Measurements from ENCODE around the gene NDST3. TPM values are rescaled to one million over a fixed set of nuclear protein-coding genes. Genes with fewer than 3 reads are reported as not detected.

The NDST3 gene
- total and polyA plus RNA-seq, 2 donors from 2014 or later = 0.09 to 0.22 TPM

- Histone ChIP-seq H3K36me3 (ENCODE audit: control insufficient read depth in 2 of 3, insufficient read depth in 3 of 3, low read length in 3 of 3) (no peaks in the 10 kb centered on the region), H3K27ac (ENCODE audit: low read depth in 2 of 2, low read length in 2 of 2) (no peak overlapping the region), H3K27me3 (ENCODE audit: control insufficient read depth, insufficient read depth, low read length) (no peaks in the 10 kb centered on the region), H3K4me1 (ENCODE audit: control insufficient read depth in 2 of 3, insufficient read depth in 2 of 3, low read depth in 1 of 3, low read length in 3 of 3) (no peaks in the 10 kb centered on the region), H3K4me3 (ENCODE audit: low read length in 3 of 3) (no peak overlapping the region), H3K9ac (ENCODE audit: low read length in 3 of 3) (no peak overlapping the region), H3K9me3 (ENCODE audit: control insufficient read depth in 2 of 3, insufficient read depth in 1 of 3, low read length in 3 of 3) (no peaks in the 10 kb centered on the region)
- FAIRE-seq (no peak), DNase-seq (no peak)
- intact Hi-C loops (cut with DNase I) = no loop called here
- TF ChIP-seq, protein P1, sequence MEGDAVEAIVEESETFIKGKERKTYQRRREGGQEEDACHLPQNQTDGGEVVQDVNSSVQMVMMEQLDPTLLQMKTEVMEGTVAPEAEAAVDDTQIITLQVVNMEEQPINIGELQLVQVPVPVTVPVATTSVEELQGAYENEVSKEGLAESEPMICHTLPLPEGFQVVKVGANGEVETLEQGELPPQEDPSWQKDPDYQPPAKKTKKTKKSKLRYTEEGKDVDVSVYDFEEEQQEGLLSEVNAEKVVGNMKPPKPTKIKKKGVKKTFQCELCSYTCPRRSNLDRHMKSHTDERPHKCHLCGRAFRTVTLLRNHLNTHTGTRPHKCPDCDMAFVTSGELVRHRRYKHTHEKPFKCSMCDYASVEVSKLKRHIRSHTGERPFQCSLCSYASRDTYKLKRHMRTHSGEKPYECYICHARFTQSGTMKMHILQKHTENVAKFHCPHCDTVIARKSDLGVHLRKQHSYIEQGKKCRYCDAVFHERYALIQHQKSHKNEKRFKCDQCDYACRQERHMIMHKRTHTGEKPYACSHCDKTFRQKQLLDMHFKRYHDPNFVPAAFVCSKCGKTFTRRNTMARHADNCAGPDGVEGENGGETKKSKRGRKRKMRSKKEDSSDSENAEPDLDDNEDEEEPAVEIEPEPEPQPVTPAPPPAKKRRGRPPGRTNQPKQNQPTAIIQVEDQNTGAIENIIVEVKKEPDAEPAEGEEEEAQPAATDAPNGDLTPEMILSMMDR (IDR thresholded peaks at IDR 0.05; ENCODE audit: borderline replicate concordance, extremely low read depth, insufficient read depth) = no peak
Observed at GRCh38 chr4:118180776-118181175, 146.5 kb downstream of the NDST3 start.

- H3K4me1 ChIP-seq (ENCODE audit: control insufficient read depth in 2 of 3, insufficient read depth in 2 of 3, low read depth in 1 of 3, low read length in 3 of 3) = no peaks in the 10 kb centered on the region
- no peak overlapping the region for H3K4me3 ChIP-seq (ENCODE audit: low read length in 3 of 3)
- no peak for DNase-seq
- no peak for FAIRE-seq
- intact Hi-C loops (cut with DNase I) = no loop called here
- no peaks in the 10 kb centered on the region for H3K9me3 ChIP-seq (ENCODE audit: control insufficient read depth in 2 of 3, insufficient read depth in 1 of 3, low read length in 3 of 3)
- TF ChIP-seq, protein P1 (IDR thresholded peaks at IDR 0.05; ENCODE audit: borderline replicate concordance, extremely low read depth, insufficient read depth) = no peak
- H3K27me3 ChIP-seq (ENCODE audit: control insufficient read depth, insufficient read depth, low read length) = no peaks in the 10 kb centered on the region
- H3K27ac ChIP-seq (ENCODE audit: low read depth in 2 of 2, low read length in 2 of 2) = no peak overlapping the region
- H3K36me3 ChIP-seq (ENCODE audit: control insufficient read depth in 2 of 3, insufficient read depth in 3 of 3, low read length in 3 of 3) = no peaks in the 10 kb centered on the region
- H3K9ac ChIP-seq (ENCODE audit: low read length in 3 of 3) = no peak overlapping the region
Observed at GRCh38 chr4:118190903-118191302, 156.6 kb downstream of the NDST3 start.

- intact Hi-C loops (cut with DNase I) = no loop called here
- no peak for DNase-seq
- no peak overlapping the region for H3K9ac ChIP-seq (ENCODE audit: low read length in 3 of 3)
- no peak overlapping the region for H3K27ac ChIP-seq (ENCODE audit: low read depth in 2 of 2, low read length in 2 of 2)
- no peak overlapping the region for H3K4me3 ChIP-seq (ENCODE audit: low read length in 3 of 3)
- TF ChIP-seq, protein P1 (IDR thresholded peaks at IDR 0.05; ENCODE audit: borderline replicate concordance, extremely low read depth, insufficient read depth) = no peak
- no peak for FAIRE-seq
- no peaks in the 10 kb centered on the region for H3K27me3 ChIP-seq (ENCODE audit: control insufficient read depth, insufficient read depth, low read length)
- H3K9me3 ChIP-seq (ENCODE audit: control insufficient read depth in 2 of 3, insufficient read depth in 1 of 3, low read length in 3 of 3) = no peaks in the 10 kb centered on the region
- no peaks in the 10 kb centered on the region for H3K4me1 ChIP-seq (ENCODE audit: control insufficient read depth in 2 of 3, insufficient read depth in 2 of 3, low read depth in 1 of 3, low read length in 3 of 3)
- H3K36me3 ChIP-seq (ENCODE audit: control insufficient read depth in 2 of 3, insufficient read depth in 3 of 3, low read length in 3 of 3) = no peaks in the 10 kb centered on the region
Observed at GRCh38 chr4:118193421-118193820, 159.1 kb downstream of the NDST3 start.

DNA sequence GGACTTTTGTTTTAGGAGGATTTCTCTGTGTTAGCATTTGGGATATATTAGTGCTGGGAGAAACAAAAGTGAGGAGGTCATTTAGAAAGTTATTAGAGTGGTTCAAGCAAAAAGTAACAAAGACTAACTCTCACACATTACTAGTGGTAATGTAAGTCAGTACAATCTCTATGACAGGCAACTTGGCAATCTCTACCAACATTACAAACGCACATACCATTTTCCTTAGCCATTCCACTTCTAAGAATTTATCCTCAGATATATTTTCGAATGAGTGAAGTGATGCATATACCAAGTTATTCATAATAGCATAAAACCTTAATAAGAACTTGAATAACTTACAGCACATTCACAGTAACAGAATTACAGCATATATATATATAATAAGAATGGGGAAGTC lies 172.3 kb downstream of the NDST3 start:
- FAIRE-seq (no peak), DNase-seq (no peak)

More for the DNA sequence above, 172.3 kb downstream of the NDST3 start:
- Histone ChIP-seq H3K27ac (ENCODE audit: low read depth in 2 of 2, low read length in 2 of 2) (no peak overlapping the region), H3K9ac (ENCODE audit: low read length in 3 of 3) (no peak overlapping the region), H3K9me3 (ENCODE audit: control insufficient read depth in 2 of 3, insufficient read depth in 1 of 3, low read length in 3 of 3) (no peaks in the 10 kb centered on the region), H3K4me1 (ENCODE audit: control insufficient read depth in 2 of 3, insufficient read depth in 2 of 3, low read depth in 1 of 3, low read length in 3 of 3) (no peaks in the 10 kb centered on the region), H3K36me3 (ENCODE audit: control insufficient read depth in 2 of 3, insufficient read depth in 3 of 3, low read length in 3 of 3) (no peaks in the 10 kb centered on the region), H3K4me3 (ENCODE audit: low read length in 3 of 3) (no peak overlapping the region), H3K27me3 (ENCODE audit: control insufficient read depth, insufficient read depth, low read length) (no peaks in the 10 kb centered on the region)
- intact Hi-C loops (cut with DNase I) = no loop called here
- TF ChIP-seq, protein P1 (IDR thresholded peaks at IDR 0.05; ENCODE audit: borderline replicate concordance, extremely low read depth, insufficient read depth) = no peak

Measured in kidney (tissue), 14 donors.